ENCODE measurements around the gene PRR23A.
"Not testable (repeated sequence)": the region's sequence is repeated elsewhere in the genome, so short reads cannot be mapped to it uniquely, and the experiment has no call there.

DNA sequence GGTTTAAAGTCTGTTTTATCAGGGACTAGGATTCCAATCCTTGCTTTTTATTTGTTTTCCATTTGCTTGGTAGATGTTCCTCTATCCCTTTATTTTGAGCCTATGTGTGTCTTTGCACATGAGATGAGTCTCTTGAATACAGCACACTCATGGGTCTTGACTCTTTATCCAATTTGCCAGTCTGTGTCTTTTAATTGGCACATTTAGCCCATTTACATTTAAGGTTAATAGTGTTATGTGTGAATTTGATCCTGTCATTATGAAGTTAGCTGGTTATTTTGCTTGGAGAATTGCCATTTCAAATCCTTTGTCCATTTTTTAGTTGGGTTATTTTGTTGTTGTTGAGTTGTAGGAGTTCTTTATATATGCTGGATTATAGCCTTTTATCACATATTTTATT lies 24.5 kb upstream of the PRR23A start:
- TF ChIP-seq, protein P1, sequence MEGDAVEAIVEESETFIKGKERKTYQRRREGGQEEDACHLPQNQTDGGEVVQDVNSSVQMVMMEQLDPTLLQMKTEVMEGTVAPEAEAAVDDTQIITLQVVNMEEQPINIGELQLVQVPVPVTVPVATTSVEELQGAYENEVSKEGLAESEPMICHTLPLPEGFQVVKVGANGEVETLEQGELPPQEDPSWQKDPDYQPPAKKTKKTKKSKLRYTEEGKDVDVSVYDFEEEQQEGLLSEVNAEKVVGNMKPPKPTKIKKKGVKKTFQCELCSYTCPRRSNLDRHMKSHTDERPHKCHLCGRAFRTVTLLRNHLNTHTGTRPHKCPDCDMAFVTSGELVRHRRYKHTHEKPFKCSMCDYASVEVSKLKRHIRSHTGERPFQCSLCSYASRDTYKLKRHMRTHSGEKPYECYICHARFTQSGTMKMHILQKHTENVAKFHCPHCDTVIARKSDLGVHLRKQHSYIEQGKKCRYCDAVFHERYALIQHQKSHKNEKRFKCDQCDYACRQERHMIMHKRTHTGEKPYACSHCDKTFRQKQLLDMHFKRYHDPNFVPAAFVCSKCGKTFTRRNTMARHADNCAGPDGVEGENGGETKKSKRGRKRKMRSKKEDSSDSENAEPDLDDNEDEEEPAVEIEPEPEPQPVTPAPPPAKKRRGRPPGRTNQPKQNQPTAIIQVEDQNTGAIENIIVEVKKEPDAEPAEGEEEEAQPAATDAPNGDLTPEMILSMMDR (conservative IDR thresholded peaks at IDR 0.05; ENCODE audit: low read length): not testable (repeated sequence)
- TF ChIP-seq EZH2phosphoT487 (IDR thresholded peaks at IDR 0.05; ENCODE audit: borderline replicate concordance, low read depth, low read length): not testable (repeated sequence)

All from OCI-LY7 (cell line).